Measurements from ENCODE around the gene HILPDA. TPM values are rescaled to one million over a fixed set of nuclear protein-coding genes. Genes with fewer than 3 reads are reported as not detected.

The HILPDA gene
- total and polyA plus RNA-seq, 2 experiments from 2014 or later: 38.5 to 57.5 TPM

- no peak for ATAC-seq
- H3K27ac Mint-ChIP-seq: no peak overlapping the region
Observed at GRCh38 chr7:128452552-128452951, 3.1 kb upstream of the HILPDA start.

More at GRCh38 chr7:128452552-128452951, 3.1 kb upstream of the HILPDA start:
- Histone ChIP-seq H3K79me2 (replicated peaks; ENCODE audit: insufficient read depth) (peaks cover 16% of the 10 kb centered on the region), H3F3A (replicated peaks; ENCODE audit: low read depth) (peaks cover 7% of the 10 kb centered on the region; the same call in 1 of the 2 replicates), H3K4me2 (no peak overlapping the region), H3K9me2 (ENCODE audit: insufficient read depth) (no peaks in the 10 kb centered on the region), H2AFZ (no peak overlapping the region), H3K27me3 (ENCODE audit: insufficient read depth) (peaks cover 6% of the 10 kb centered on the region), H3K4me3 (no peak overlapping the region), H4K20me1 (replicated peaks; ENCODE audit: insufficient read depth) (0 out of 2 replicates have a peak, but pooled peaks cover 4% of the 10 kb centered on the region), H3K4me1 (ENCODE audit: insufficient read depth) (peaks cover 31% of the 10 kb centered on the region), H3K36me3 (ENCODE audit: insufficient read depth) (no peaks in the 10 kb centered on the region), H3K27ac (ENCODE audit: low read depth) (no peak overlapping the region)
- peaks cover 34% of the 10 kb centered on the region for H3K4me1 Mint-ChIP-seq
- H3K9me3 Mint-ChIP-seq: no peaks in the 10 kb centered on the region
- peaks cover 19% of the 10 kb centered on the region for H3K27me3 Mint-ChIP-seq (ENCODE audit: insufficient read depth, low read depth, poor library complexity)
- peaks cover 10% of the 10 kb centered on the region for H3K36me3 Mint-ChIP-seq (ENCODE audit: low read depth)
- DNase-seq (ENCODE audit: low spot score): no peak
- no peak overlapping the region for H3K4me3 Mint-ChIP-seq
- TF ChIP-seq CTCF (conservative IDR thresholded peaks at IDR 0.05; ENCODE audit: low read depth in 2 of 2) (no peak), ETS1 (IDR thresholded peaks at IDR 0.05) (no peak), ZNF462 (CRISPR knock-in tag; IDR thresholded peaks at IDR 0.05) (no peak), EZH2 (IDR thresholded peaks at IDR 0.05; ENCODE audit: low read depth, unreplicated experiment) (no peak), ZNF331 (CRISPR knock-in tag; IDR thresholded peaks at IDR 0.05; ENCODE audit: low read depth) (no peak), REST (IDR thresholded peaks at IDR 0.05; ENCODE audit: unreplicated experiment) (no peak), CREB1 (CRISPR knock-in tag; IDR thresholded peaks at IDR 0.05; ENCODE audit: low read depth) (no peak), NANOG (IDR thresholded peaks at IDR 0.05; ENCODE audit: borderline replicate concordance) (no peak), EZH2phosphoT487 (IDR thresholded peaks at IDR 0.05; ENCODE audit: unreplicated experiment) (no peak), STAT1 (IDR thresholded peaks at IDR 0.05; ENCODE audit: unreplicated experiment) (no peak), JUNB (IDR thresholded peaks at IDR 0.05; ENCODE audit: unreplicated experiment) (no peak), POLR2AphosphoS5 (IDR thresholded peaks at IDR 0.05; ENCODE audit: low read depth) (no peak), ZNF114 (CRISPR knock-in tag; IDR thresholded peaks at IDR 0.05) (no peak)
